HG03108 (cell line): ENCODE results near the gene SPEG.
A peak's percentile ranks its signal among the peaks of the same experiment; 100 is the strongest.
"Not testable (repeated sequence)": the region's sequence is repeated elsewhere in the genome, so short reads cannot be mapped to it uniquely, and the experiment has no call there.

Source experiments
- ATAC-seq: cut with Tn5 transposase; IDR thresholded peaks from one replicate; pipeline ENCODE4 v1.9.1; 2021; ENCODE audit warnings: moderate library complexity; ENCODE audit not compliant: unreplicated experiment

SPEG gene

GRCh38 chr2:219434718-219435525 is at the start of gene SPEG:
TSS of gene SPEG (plus strand) at chr2:219434843. CDS start at chr2:219434978, 135 bp downstream.
- no peak for ATAC-seq

DNA sequence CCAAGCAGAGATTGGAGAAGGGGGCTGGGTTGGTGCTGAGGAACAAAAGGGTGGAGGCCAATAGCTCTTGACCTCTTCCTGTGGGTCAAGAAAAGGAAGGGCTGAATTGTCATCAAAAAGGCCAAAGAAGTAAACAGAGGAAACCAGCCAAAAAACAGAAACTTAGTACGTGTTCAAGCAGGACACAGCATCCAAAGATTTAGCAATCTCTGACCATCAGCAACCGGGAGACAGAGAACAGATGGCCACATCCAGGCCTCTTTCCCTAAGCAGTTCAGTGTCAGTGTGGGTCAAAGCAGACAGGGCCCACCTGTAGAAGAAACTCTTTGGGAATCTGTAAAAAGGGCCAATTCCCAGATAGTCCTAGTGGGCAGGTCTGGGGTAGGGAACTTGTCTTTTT is 49.8 kb upstream of the SPEG start:
- no peak for ATAC-seq

- ATAC-seq = no peak
These were observed 48.6 kb upstream of the SPEG start for GRCh38 chr2:219385958-219386520.

DNA sequence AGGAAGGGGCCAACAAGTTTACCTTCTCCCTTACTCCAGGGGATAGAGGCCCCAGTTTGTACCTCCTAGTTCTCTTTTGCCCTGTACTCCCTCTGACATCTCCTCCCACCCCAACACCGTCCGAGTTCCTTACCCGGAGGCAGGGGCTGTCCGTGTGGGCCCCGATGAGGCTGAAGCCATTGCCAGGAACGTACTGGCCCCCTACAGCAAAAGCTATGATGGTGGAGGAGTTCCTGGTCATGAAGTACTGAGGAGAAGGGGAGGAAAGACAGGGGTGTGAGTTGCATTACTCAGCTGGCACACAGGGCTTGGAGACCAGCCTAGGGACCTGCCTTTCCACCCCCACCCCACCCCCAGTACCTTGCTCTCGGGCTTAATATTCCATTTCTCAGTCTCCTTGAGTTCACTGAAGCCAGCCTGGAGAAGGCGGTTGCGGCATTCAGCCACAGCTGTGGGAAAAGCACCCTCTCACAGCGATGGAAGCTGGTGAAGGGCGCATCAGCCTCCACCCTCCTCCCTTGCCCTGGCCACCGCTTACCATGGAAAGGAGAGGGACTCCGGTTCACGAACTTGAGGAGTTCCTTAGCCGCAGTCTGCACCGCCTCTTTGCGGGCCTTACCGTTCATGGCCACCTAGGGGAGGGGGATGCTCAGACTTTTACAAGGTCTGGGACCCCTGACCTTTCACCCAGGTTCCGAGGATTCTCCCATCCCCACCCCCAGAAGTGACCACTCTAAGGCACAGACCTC is 47.9 kb upstream of the SPEG start:
- no peak for ATAC-seq

- peak; percentile 47 for ATAC-seq
These were observed 47.1 kb upstream of the SPEG start, which contains the start of gene DNPEP for GRCh38 chr2:219387306-219388120. TSS of gene DNPEP (minus strand) at chr2:219387912. CDS start at chr2:219387794, 118 bp downstream.

GRCh38 chr2:219388121-219388906 is 46.3 kb upstream of the SPEG start:
- ATAC-seq = peak; percentile 83

GRCh38 chr2:219388907-219389156 is 45.8 kb upstream of the SPEG start:
- ATAC-seq = no peak

- ATAC-seq = no peak
These were observed 41.9 kb upstream of the SPEG start for GRCh38 chr2:219392754-219393153.

- not testable (repeated sequence) for ATAC-seq
These were observed 39.6 kb upstream of the SPEG start for GRCh38 chr2:219395056-219395455.

DNA sequence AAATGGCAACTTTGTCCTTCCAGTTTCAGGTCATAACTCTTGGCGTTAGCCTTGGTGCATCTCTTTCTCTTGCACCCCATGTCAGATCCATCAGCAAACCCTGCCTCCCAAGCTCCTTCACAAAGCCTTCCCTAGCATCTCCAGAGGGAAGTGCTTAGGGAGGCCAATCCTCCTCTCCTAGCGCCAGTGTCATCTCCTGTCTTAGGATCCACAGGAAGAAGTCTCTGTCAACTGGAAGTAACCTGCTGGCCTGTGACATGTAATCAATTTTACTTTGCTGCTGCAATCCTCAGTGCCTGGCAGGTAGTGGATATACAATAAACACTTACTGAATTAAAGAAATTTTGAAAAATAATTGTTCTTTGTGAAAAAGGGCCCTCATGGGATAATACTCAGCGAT is 39.0 kb upstream of the SPEG start:
- ATAC-seq = no peak

DNA sequence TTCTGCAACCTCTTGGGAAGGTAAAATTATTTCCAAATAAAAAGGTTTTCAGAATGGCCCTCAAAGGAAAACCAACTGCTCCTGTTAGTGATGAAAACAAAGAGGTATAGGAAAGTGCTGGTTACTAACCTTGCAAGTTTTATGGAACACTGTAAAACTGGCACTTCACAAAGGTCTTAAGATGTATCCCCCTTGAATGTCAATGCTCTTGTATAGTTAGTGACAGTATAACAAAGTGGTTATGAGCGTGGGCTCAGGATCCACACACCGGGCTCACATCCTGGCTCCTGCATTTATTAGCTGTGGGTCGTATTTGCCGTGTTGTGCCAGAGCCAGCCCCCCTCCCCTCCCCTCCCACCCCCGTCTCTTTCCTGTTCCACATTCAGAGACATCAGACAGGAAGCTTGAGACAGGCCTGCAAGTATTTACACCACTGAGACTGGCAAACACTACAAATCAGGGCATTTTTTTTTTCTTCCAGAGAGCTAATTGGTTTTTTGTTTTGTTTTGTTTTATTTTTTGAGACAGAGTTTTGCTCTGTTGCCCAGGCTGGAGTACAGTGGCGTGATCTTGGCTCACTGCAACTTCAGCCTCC is 37.7 kb upstream of the SPEG start:
- ATAC-seq = no peak

DNA sequence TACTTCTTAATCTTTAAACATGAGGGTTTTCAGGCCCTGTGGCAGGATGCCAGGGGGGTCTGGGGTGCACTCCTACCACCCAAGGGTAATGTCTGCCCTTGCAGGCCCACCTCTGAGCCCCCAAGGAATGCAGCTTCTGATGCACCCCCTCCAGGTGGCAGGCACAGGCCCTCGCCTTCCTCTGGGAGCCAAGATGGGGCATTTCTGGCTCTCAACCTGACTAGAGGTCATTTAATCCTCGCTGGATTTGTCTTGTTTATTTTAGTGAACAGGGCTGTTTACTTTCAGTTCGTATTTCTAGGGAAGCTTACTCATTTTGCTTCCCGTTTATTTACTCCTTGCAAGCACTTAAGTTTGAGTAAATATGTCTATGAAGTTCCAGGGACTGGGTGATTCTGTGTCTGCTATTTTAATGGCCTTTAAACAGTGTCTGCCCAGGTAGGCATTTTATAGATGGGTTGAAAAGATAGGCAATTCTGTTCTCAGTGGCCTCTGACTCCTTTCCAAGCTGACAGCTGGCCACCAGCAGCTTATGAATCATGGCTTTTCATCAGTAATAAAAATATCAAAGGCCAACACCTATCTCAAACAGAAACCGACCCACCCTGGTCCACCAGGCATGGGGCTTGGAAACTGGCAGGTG is 35.8 kb upstream of the SPEG start:
- no peak for ATAC-seq

- no peak for ATAC-seq
These were observed 34.7 kb upstream of the SPEG start for GRCh38 chr2:219399716-219400478.

DNA sequence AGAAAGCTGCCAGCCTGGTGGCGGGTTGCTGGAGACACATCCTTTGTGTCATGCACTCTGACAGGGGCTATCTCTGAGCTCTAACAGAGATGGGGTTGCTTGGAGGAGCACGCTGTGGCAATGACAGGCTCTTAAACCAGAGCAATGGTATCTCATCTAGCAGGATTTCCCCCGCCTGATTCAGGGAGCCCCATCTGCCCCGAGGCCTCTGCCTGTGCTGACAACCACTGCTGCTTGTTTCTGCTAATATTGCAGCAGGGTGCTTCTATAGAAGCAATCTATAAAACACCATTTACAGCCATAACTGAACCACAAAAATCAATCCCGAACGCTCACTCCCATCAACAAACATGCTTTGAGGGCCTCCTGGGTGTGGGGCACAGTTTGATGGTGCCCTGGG is 34.1 kb upstream of the SPEG start:
- no peak for ATAC-seq

- no peak for ATAC-seq
These were observed 33.0 kb upstream of the SPEG start for GRCh38 chr2:219401606-219402005.

GRCh38 chr2:219402665-219403515 is 31.8 kb upstream of the SPEG start:
- ATAC-seq = peak; percentile 67

DNA sequence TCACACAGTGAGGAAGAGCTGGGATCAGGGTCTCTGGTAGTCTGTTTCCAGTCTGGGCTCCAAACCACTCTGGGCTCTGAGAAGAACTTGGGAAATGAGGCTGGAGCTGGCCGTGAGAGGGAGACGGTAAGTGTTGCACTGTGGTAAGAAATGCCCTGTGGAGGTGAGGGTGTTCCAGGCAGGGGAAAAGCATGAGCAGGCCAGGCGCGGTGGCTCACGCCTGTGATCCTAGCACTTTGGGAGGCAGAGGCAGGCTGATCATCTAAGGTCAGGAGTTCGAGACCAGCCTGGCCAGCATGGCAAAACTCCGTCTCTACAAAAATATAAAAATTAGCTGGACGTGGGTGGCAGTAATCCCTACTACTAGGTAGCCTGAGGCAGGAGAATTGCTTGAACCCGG is 30.8 kb upstream of the SPEG start:
- ATAC-seq = no peak
